Cardiac septum (tissue), 1 donor: Measurements from ENCODE around the gene COX6A2. TPM values are rescaled to one million over a fixed set of nuclear protein-coding genes. Genes with fewer than 3 reads are reported as not detected.
"Not testable (repeated sequence)": the region's sequence is repeated elsewhere in the genome, so short reads cannot be mapped to it uniquely, and the experiment has no call there.

ENCODE experiments used
- DNase-seq: peaks from one replicate; pipeline ENCODE4 v3.0.0-alpha.2; 2020; ENCODE audit warnings: low spot score
- intact Hi-C: fragments of 100-400 bp; cut with DNase I; formaldehyde crosslinking; loops from one replicate; pipeline ENCODE4 v1.14.0; 2022
- total RNA-seq: library from RNA; stranded (reverse); fragmentation: NEBNext Ultra II Directional; extraction: Animal tissue kit (Norgen Biotek cat#: 25700); gene quantifications from one replicate; pipeline ENCODE4 v1.2.1, GENCODE V29; 2021
- donor health status: DM: no; HTN: no; CAD: no.

COX6A2 gene
- total RNA-seq, 1 donor from 2014 or later = 890 TPM

GRCh38 chr16:31417036-31417435 lies 11.1 kb downstream of the COX6A2 start:
- DNase-seq, intact Hi-C loops: not testable (repeated sequence)

DNA sequence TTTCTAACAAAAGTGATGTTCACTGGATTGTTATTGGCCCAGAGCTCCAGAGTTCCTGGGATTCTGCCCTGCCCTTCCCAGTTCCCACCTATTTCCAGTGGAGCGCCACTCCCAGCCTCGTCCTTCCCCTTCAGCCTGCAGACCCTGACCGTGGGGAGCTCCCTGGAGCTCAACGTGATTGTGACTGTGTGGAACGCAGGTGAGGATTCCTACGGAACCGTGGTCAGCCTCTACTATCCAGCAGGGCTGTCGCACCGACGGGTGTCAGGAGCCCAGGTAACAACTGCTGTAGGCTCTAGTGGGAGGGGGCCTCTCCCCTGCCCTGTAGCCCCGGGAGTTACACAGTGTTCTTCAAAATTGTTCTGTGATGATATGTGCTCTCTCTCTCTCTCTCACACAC lies 11.8 kb downstream of the COX6A2 start:
- intact Hi-C loops = no loop called here
- no peak for DNase-seq

GRCh38 chr16:31414706-31415105 lies 13.5 kb downstream of the COX6A2 start:
- intact Hi-C loops = no loop called here
- no peak for DNase-seq

GRCh38 chr16:31413943-31414342 lies 14.2 kb downstream of the COX6A2 start:
- DNase-seq = no peak
- intact Hi-C loops = no loop called here

DNA sequence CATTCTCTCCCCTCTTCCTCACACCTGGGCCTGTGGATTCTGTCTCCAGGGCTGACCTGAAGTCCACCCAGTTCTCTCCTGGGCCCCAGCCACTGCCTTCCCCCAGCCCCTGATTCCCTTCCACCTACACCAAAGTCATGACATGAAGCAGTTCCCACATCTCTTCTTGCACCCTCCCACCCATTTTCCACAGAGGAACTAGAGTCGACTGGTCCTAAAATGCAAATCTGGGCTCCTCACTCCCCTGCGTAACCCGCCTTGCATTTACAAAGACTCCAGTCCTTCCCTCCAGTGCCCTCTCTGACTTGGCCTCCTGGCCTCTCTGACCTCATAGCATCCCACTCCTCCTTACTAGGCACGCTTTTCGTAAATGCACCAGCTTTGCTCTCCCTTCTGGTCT lies 14.8 kb downstream of the COX6A2 start:
- no peak for DNase-seq
- intact Hi-C loops = no loop called here

DNA sequence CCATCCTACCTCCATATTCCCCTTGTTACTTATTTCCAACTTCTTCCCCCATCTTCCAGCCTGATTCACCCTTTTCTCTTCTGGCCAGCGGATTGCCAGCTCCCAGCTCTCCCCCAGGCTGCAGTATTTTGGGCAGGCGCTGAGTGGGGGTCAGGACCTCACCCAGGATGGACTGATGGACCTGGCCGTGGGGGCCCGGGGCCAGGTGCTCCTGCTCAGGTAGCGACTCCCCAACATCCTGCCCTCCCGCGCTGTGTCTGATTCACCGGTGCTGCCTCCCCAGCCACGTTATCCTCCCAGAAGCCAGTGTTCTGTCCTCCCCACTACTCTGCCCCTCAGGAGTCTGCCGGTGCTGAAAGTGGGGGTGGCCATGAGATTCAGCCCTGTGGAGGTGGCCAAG lies 15.4 kb downstream of the COX6A2 start:
- intact Hi-C loops = no loop called here
- DNase-seq = no peak

- intact Hi-C loops = no loop called here
- DNase-seq = no peak
Observed at GRCh38 chr16:31411024-31411844, 16.9 kb downstream of the COX6A2 start.

GRCh38 chr16:31410082-31410481 lies 18.1 kb downstream of the COX6A2 start:
- intact Hi-C loops = no loop called here
- DNase-seq = no peak

DNA sequence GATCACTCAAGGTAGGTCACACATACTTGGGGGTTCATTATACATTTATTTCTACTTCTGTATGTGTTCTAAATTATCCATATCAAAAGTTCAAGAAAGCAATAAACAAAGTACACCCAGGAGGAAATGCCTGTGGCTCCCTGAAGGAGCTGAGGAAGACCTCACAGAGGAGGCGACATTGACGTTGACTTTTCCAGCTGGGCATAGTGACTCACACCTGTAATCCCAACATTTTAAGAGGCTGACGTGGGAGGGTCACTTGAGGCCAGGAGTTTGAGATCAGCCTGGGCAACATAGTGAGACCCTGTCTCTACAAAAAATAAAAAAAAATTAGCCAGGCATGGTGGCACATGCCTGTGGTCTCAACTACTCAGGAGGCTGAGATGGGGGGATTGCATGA lies 18.7 kb downstream of the COX6A2 start:
- intact Hi-C loops = no loop called here
- no peak for DNase-seq

DNA sequence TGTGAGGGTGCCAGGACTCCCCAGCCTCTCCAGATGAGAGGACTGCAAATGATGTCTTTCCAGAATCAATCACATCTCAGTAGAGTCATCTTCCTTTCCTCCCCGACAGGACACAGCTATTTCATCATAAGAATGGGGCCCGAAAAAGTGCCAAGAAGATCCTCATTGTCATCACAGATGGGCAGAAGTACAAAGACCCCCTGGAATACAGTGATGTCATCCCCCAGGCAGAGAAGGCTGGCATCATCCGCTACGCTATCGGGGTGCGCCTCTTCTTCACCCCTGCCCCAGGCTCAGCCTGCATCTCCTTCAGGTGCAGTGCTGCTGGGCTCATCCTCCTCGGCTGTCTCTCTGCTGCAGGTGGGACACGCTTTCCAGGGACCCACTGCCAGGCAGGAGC lies 20.8 kb downstream of the COX6A2 start:
- DNase-seq = no peak
- intact Hi-C loops = no loop called here

- intact Hi-C loops = no loop called here
Observed at GRCh38 chr16:31404353-31405064, 23.7 kb downstream of the COX6A2 start.

DNA sequence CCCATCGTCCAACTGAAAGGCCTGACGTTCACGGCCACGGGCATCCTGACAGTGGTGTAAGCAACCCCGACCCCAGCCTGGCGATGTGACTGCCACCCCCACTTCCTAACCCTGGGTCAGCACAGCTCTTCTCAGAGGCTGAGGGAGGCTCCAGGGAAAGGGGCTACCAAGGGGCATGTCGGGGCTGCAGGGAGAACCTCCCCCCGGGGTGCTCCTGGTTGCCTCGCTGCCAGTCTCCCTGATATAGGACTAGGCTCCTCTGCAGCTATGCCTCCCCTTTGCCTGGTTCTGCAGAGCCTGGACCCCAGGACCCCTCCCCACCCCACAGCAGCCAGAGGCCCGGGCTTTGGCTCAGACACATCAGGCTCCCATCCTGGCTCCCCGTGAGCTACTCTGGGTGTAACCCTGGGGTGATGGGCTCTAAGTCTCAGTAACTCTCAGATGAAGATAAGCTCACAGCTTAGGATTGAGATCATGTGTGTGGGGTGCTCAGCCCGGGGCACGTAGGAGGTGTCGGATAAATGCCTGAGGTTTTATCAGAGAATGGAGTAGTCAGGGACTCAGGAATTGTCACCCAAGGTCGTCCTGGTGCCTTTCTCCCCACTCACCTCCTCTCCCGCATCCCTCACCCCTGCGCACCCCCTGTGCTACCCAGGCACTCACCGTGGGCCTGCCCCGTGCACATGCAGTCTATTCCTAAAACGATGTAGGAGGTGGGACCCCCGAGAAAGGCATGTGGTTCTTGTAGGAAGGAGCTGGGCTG lies 24.4 kb downstream of the COX6A2 start:
- intact Hi-C loops = no loop called here
- DNase-seq = no peak

More at GRCh38 chr16:31404353-31405064, 23.7 kb downstream of the COX6A2 start:
- DNase-seq = no peak

- no peak for DNase-seq
- intact Hi-C loops = no loop called here
Observed at GRCh38 chr16:31402687-31403086, 25.5 kb downstream of the COX6A2 start.

DNA sequence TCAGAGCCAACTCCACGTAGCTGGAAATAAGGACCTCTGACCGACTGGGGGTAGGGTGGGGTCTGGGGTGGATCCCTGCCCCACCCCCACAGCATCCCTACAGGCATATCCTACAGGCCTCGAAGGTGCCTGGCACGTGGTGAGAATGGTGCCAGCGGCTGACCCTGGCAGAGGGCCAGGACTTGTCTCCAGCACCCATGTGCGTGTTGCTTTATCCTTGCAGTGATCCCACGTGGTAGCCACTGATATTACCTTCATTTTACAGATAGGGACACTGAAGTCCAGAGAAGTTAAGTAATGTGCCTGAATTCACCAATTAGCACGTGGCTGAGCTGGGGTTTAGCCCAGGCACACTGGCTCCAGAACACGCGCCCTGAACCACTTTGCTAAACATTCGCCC lies 26.7 kb downstream of the COX6A2 start:
- DNase-seq = no peak
- intact Hi-C loops = no loop called here

DNA sequence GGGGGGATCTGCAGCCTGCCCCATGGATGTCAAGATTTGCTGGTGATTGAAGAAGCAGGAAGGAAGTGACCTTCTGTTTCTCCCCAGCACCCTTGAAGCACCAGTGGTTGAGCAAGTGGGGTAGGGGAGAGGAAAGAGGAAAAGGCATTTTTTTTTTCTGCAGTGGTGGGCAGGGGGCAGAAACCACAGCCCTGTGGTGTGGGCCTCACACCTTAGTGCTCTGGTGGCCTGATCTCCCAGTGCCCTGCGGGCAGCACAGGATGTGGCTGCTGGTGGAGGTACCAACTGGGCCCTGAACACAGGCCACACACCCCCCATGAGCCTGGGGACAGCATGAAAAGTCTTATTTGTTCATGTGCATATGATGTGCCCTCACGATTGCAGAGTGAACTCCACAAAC lies 28.0 kb downstream of the COX6A2 start:
- intact Hi-C loops = no loop called here
- no peak for DNase-seq

GRCh38 chr16:31397701-31398100 lies 30.5 kb downstream of the COX6A2 start:
- no peak for DNase-seq
- intact Hi-C loops = no loop called here

DNA sequence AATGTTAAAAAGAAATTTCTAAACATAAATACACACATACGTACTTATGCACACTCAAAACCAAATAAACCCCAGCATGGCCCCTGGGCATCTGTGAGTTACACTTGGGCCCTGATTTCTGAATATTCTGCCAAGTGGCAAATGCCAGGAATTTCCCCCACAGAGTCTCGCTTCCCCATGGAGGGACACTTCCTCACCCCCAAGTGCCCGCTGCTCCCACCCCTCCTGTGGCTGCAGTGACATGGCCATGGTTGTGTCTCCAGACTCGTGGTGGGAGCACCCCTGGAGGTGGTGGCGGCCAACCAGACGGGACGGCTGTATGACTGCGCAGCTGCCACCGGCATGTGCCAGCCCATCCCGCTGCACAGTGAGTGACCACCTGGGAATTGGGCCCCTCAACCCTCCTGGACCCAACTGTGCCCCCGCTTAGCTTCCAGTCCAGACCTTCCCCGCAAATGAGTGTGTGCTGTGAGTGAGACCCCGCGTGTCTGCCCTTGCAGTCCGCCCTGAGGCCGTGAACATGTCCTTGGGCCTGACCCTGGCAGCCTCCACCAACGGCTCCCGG lies 31.0 kb downstream of the COX6A2 start:
- intact Hi-C loops = no loop called here
- DNase-seq = no peak

DNA sequence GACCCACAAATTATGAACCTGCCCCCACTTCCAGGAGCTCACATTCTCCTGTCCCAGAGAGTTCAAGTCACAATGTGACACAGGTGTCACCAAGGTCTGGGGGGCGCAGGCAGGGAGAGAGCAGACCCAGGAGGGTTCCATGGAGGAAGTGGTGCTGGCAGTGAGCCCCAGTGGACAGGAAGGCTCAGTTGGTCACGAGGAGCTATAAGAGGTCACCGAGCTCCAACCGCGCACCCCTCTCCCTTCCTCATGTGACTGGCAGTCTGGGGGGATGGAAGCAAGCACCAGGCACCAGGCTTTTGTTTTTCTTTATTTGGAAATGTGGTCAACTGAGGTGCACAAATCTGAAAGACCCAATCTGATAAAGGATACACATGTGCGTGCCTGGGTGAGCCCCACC lies 32.5 kb downstream of the COX6A2 start:
- DNase-seq = no peak
- intact Hi-C loops = no loop called here

DNA sequence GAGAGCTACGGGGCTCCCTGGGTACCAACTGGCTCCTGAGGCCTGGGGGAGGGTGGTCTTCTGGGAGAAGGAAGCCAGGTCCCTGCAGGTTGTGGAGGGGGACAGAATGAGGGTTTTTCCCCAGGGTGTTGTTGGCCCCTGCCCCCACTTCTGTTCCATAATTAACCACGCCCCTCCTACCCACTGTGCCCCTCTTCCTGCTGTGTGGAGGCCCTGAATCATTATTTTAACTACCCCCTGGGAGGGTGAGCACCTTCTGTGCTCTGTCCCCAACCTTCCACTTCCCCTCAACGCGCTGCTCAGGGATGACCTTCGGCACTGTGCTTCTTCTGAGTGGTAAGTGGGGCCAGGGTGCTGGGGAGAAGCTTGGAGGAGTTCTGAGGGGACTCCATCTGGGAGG lies 35.1 kb downstream of the COX6A2 start, which contains the start of gene ITGAD:
Gene ITGAD, plus strand, starts transcription at position 280 of the 400 bp plus-strand sequence. Its CDS starts 26 bp downstream, at position 306.
- intact Hi-C loops = no loop called here

DNA sequence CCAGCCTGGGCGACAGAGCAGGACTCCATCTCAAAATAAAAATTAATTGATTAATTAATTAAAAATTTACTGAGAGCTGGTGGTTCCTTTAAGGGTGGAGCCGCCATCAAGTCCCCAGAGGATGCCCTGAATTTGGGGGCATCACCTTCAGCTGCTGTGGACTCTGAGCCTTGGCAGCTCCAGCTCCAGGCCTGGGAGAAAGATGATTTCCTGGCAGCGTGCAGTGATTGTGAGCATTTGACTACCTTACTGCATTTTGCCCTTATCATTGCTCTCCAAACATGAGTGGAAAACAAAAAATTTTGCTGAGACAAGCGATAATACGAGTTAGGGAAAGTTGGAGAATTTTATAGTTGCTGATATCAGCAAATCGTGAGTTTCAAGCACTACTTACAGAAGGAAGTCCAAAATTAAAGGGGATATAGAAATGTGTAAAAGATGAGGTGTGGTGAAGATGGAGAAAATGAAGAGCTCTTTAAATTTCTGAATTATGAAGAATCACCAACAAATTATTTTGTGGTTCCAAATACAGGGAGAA lies 37.6 kb downstream of the COX6A2 start:
- no peak for DNase-seq
- intact Hi-C loops = no loop called here

More for the DNA sequence above, 35.1 kb downstream of the COX6A2 start, which contains the start of gene ITGAD:
- no peak for DNase-seq
